Measurements from ENCODE around the gene EIF4E3.

EIF4E3 gene

GRCh38 chr3:71725271-71725991 is at the start of gene EIF4E3:
EIF4E3 (minus strand) TSS chr3:71725402; CDS start chr3:71725367, 35 bp downstream.
- no peak for TF ChIP-seq CTCF (IDR thresholded peaks at IDR 0.05; ENCODE audit: insufficient read depth, low read length, poor library complexity, severe bottlenecking)
- DNase-seq (ENCODE audit: extremely low read depth, insufficient read length) = no peak
- peak within 1 kb of the TSS; percentile 57 for H3K4me3 ChIP-seq (replicated peaks; ENCODE audit: low read depth, low read length)
- H3K36me3 ChIP-seq (ENCODE audit: control insufficient read depth, insufficient read depth, low read length) = no peaks in the 10 kb centered on the region
- H3K27me3 ChIP-seq (replicated peaks; ENCODE audit: control insufficient read depth, insufficient read depth, low read length) = no peaks in the 10 kb centered on the region; the same call in 1 of the 2 replicates

- no peak for DNase-seq (ENCODE audit: extremely low read depth, insufficient read length)
- Histone ChIP-seq H3K36me3 (ENCODE audit: control insufficient read depth, insufficient read depth, low read length) (no peaks in the 10 kb centered on the region), H3K4me3 (replicated peaks; ENCODE audit: low read depth, low read length) (no peak overlapping the region), H3K27me3 (replicated peaks; ENCODE audit: control insufficient read depth, insufficient read depth, low read length) (no peaks in the 10 kb centered on the region)
- no peak for TF ChIP-seq CTCF (IDR thresholded peaks at IDR 0.05; ENCODE audit: insufficient read depth, low read length, poor library complexity, severe bottlenecking)
Measured at GRCh38 chr3:71771884-71772283, 46.7 kb upstream of the EIF4E3 start.

- Histone ChIP-seq H3K27me3 (replicated peaks; ENCODE audit: control insufficient read depth, insufficient read depth, low read length) (no peaks in the 10 kb centered on the region), H3K4me3 (replicated peaks; ENCODE audit: low read depth, low read length) (no peak overlapping the region), H3K36me3 (ENCODE audit: control insufficient read depth, insufficient read depth, low read length) (no peaks in the 10 kb centered on the region)
- no peak for TF ChIP-seq CTCF (IDR thresholded peaks at IDR 0.05; ENCODE audit: insufficient read depth, low read length, poor library complexity, severe bottlenecking)
- no peak for DNase-seq (ENCODE audit: extremely low read depth, insufficient read length)
Measured at GRCh38 chr3:71771126-71771525, 45.9 kb upstream of the EIF4E3 start.

- no peak for DNase-seq (ENCODE audit: extremely low read depth, insufficient read length)
- no peak overlapping the region for H3K4me3 ChIP-seq (replicated peaks; ENCODE audit: low read depth, low read length)
- H3K36me3 ChIP-seq (ENCODE audit: control insufficient read depth, insufficient read depth, low read length) = no peaks in the 10 kb centered on the region
- no peak for TF ChIP-seq CTCF (IDR thresholded peaks at IDR 0.05; ENCODE audit: insufficient read depth, low read length, poor library complexity, severe bottlenecking)
- H3K27me3 ChIP-seq (replicated peaks; ENCODE audit: control insufficient read depth, insufficient read depth, low read length) = no peaks in the 10 kb centered on the region
Measured at GRCh38 chr3:71763426-71763825, 38.2 kb upstream of the EIF4E3 start.

- Histone ChIP-seq H3K4me3 (replicated peaks; ENCODE audit: low read depth, low read length) (no peak overlapping the region), H3K27me3 (replicated peaks; ENCODE audit: control insufficient read depth, insufficient read depth, low read length) (no peaks in the 10 kb centered on the region), H3K36me3 (ENCODE audit: control insufficient read depth, insufficient read depth, low read length) (no peaks in the 10 kb centered on the region)
- no peak for DNase-seq (ENCODE audit: extremely low read depth, insufficient read length)
- no peak for TF ChIP-seq CTCF (IDR thresholded peaks at IDR 0.05; ENCODE audit: insufficient read depth, low read length, poor library complexity, severe bottlenecking)
Measured at GRCh38 chr3:71760140-71760539, 34.9 kb upstream of the EIF4E3 start.

Data from GM06990 (cell line).